NCI-H524 (cell line): ENCODE measurements around the gene ENSA.
"Not testable (repeated sequence)": the region's sequence is repeated elsewhere in the genome, so short reads cannot be mapped to it uniquely, and the experiment has no call there.

ENCODE experiments used
- DNase-seq, 2 experiments: peaks; one replicate each; lab custom pipeline; 2025; lab: John Stamatoyannopoulos, UW

Gene ENSA

GRCh38 chr1:150629115-150629928 is at the start of gene ENSA:
Gene ENSA, minus strand, starts transcription at chr1:150629612. Its CDS starts 142 bp downstream, at chr1:150629470.
- peak; percentile 98 to 99 for DNase-seq

- DNase-seq = no peak
Observed at GRCh38 chr1:150678988-150679387, 49.6 kb upstream of the ENSA start.

DNA sequence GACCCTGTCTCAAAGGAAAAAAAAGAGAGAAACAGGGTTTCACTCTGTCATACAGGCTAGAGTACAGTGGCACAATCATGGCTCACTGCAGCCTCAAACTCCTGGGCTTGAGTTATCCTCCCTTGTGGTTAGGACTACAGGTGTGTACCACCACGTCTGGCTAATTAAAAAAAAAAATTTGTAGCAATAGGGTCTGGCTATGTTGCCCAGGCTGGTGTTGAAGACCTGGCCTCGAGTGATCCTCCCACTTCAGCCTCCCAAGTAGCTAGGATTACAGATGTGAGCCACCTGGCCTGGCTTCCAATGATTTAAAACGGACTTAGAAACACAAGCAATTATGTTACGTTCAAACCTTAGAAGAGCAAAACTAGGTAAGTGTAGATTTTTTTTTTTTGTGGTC is 45.5 kb upstream of the ENSA start:
- no peak for DNase-seq

GRCh38 chr1:150663321-150663720 is 33.9 kb upstream of the ENSA start:
- DNase-seq = no peak

GRCh38 chr1:150662811-150663210 is 33.4 kb upstream of the ENSA start:
- no peak for DNase-seq

- no peak for DNase-seq
Observed at GRCh38 chr1:150661156-150661555, 31.7 kb upstream of the ENSA start.

DNA sequence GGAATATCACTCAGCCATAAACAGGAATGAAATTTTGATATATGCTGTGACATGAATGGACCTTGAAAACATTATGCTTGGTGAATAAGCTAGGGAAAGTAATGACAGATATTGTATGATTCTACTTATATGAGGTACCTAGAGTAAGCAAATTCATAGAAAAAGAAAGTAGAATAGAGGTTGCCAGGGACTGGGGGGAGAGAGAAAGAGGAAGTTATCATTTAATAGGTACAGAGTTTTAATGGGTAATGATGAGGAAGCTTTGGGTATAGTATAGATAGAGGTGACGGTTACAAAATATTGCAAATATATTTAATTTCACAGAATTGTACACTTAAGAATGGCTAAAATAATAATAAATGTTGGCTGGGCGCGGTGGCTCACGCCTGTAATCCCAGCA is 31.2 kb upstream of the ENSA start:
- no peak for DNase-seq

DNA sequence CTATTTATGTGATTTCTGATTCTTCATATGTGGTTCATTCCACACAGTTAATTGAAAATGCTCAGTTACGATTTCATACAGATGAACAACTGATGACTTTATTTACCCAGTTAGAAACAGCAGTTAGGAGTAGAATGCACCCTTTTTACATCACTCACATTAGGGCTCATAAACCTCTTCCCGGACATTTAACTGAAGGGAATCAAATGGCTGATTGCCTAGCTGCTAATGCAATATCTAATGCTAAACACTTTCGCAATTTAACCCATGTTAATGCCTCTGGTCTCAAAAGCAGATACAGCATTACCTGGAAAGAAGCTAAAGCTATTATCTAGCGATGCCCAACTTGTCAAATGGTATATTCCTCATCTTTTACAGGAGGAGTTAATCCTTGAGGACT is 27.7 kb upstream of the ENSA start:
- not testable (repeated sequence) for DNase-seq

- DNase-seq = not testable (repeated sequence)
Observed at GRCh38 chr1:150654635-150655034, 25.2 kb upstream of the ENSA start.

- DNase-seq = no peak
Observed at GRCh38 chr1:150650193-150650592, 20.8 kb upstream of the ENSA start.

DNA sequence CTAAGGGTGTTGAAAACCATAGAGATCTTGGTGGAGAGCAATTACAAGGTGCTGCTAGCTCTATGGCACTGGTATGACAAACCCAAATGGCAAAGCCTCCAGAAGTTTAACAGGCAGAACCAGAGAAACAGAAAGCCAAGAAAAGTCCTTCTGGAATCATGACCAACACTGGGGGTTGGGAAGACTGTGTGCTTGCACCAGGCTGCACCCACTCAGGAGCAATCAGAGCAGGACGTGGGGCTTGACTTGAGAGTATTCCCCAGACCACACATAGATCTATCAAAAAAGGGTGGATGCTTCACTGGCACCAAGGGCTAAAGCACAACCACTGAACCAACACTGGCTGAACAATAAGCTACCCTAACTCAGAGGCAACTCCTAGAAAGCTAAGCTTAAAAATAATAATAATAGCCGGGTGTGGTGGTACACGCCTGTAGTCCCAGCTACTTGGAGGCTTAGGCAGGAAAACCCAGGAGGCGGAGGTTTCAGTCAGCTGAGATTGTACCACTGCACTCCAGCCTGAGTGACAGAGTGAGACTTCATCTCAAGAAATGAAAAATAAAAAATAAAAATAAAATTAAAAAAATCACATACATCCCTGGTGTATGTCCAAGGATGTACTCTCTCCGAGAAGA is 20.1 kb upstream of the ENSA start:
- no peak for DNase-seq

GRCh38 chr1:150642296-150642695 is 12.9 kb upstream of the ENSA start:
- no peak for DNase-seq

DNA sequence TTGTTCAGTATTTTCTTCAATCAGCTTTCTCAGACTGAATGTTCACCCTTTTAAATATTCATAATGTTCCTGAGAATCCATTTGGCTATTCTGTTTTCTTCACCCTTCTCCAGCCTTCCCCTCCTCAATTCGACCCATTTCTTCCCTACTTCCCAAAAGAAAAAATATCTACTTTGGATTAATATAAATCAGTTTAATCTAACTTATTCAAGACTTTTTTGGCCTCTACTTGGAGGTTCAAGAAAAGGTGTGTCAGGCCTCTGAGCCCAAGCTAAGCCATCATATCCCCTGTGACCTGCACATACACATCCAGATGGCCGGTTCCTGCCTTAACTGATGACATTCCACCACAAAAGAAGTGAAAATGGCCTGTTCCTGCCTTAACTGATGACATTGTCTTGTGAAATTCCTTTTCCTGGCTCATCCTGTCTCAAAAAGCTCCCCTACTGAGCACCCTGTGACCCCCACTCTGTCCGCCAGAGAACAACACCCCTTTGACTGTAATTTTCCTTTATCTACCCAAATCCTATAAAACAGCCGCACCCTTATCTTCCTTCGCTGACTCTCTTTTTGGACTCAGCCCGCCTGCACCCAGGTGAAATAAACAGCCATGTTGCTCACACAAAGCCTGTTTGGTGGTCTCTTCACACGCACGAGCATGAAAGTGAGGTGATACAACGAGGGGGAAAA is 11.9 kb upstream of the ENSA start:
- not testable (repeated sequence) for DNase-seq

- DNase-seq = not testable (repeated sequence)
Observed at GRCh38 chr1:150638430-150638829, 9.0 kb upstream of the ENSA start.

DNA sequence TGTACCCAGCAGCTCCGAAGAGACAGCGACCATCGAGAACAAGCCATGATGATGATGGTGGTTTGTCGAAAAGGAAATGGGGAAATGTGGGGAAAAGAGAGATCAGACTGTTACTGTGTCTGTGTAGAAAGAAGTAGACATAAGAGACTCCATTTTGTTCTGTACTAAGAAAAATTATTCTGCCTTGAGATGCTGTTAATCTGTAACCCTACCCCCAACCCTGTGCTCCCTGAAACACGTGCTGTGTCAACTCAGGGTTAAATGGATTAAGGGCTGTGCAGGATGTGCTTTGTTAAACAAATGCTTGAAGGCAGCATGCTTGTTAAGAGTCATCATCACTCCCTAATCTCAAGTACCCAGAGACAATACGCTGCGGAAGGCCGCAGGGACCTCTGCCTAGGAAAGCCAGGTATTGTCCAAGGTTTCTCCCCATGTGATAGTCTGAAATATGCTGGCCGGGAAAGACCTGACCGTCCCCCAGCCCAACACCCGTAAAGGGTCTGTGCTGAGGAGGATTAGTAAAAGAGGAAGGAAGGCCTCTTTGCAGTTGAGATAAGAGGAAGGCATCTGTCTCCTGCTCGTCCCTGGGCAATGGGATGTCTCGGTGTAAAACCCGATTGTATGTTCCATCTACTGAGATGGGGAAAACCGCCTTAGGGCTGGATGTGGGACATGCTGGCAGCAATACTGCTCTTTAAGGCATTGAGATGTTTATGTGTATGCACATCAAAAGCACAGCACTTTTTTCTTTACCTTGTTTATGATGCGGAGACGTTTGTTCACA is 5.6 kb upstream of the ENSA start:
- peak; percentile 23 to 52 for DNase-seq

- no peak for DNase-seq
Observed at GRCh38 chr1:150628766-150629114, 672 bp downstream of the ENSA start.

GRCh38 chr1:150627826-150628410 is 1.5 kb downstream of the ENSA start:
- DNase-seq = no peak

DNA sequence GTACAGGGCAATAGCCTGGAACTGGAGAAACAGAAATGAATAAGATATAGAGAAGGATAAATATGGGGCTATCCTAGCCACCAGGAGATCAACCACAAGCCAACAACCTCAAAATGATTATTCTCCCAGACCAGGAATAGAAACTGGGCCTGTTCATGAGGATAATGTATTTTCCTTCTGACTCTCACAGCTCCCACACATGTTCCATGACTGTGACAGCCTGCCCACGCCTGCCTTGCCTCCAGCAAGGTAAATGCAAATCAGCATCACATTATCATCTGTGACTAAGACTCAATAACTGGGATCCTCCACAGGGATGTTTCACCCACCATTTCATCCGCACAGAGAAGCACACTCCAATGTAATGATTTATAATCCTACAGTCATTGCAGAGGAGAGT is 3.3 kb downstream of the ENSA start:
- no peak for DNase-seq

DNA sequence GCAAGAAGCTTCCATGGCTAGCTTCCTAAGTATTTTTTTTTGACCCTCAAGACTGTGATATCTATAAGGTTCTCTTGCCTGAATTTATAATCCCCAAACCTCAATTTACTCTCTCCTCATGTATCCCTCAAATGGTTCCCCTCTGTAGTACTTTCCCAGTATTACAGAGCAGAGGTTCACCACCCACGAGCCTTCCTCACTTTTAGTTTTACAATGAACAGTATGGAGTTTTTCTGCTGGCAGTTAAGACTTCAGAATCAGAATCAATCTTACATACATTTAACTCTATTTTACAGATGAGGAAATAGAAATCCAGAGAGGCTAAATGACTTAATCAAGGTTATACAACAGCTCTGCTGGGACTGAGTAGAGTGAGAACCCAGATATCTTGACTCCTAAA is 4.9 kb downstream of the ENSA start:
- DNase-seq = not testable (repeated sequence)

DNA sequence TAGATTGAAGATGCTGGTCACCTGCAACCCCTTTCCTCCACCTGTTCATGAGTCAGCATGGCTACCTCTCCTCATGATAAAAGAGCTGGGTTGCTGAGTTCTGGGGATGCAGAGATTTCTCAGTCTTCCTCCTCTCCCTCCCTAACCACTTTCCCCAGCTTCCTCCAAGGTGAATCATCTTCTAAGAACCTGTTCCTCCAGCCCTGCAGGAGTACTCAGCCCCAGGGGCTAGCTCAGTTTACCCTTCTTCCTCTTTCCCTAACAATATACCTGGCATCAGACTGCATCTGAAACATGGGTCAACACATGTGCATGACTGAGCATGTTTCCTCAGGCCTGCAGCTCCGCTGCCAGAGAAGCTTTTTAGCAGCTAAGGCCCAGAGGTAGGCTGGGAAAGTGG is 5.3 kb downstream of the ENSA start:
- not testable (repeated sequence) for DNase-seq

DNA sequence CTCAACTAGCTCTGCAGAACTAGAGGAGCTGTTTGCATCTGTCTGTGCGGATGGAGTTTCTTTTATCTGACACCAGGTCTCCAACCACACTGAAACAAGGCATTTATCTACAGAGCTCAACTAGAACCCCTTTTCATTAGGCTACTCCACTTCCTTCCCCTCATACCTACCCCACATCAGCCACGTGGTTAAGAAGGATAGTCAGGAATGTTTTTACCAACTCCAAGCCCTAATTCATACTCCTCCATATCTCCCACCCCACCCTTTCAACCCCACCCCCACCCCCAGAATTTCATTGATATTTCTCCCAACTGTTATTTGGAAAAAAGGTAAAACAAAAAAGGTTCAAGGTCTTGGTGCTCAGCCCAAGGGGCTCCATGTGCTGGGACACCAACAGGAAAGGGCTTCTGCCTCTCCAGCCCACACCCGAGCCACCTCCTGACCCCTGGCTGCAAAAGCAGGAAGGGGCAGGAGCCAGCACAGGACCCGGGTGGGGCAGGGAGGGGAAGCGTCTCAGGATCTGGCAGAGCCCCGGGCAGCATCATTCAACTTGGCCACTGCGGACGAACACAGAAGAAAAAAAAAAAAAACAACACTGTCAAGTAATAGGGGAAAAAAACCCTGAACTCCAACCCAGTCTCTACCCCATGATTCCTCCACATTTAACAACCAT is 7.0 kb downstream of the ENSA start:
- DNase-seq = no peak
